HepG2 (cell line): ENCODE measurements around the gene PLEKHH3. TPM values are rescaled to one million over a fixed set of nuclear protein-coding genes. Genes with fewer than 3 reads are reported as not detected.

Experiments used
- AGO1 ChIP-seq: fragments of 200-400 bp; formaldehyde crosslinking; IDR thresholded peaks from 2 replicates; pipeline ENCODE4 v1.6.1; 2017; ENCODE audit warnings: mild to moderate bottlenecking, low read depth, low read length, moderate library complexity; ENCODE audit not compliant: poor library complexity, severe bottlenecking
- ASH2L ChIP-seq: fragments of 300-600, 200-600 bp; sonication (generic); IDR thresholded peaks from 2 replicates; pipeline ENCODE4 v1.7.0; 2017; ENCODE audit warnings: low read depth, mild to moderate bottlenecking, moderate library complexity, mixed read lengths, low read length; ENCODE audit not compliant: insufficient read length
- FLYWCH1 ChIP-seq: sonication (generic); formaldehyde crosslinking; IDR thresholded peaks from 2 replicates; pipeline ENCODE4 v1.8.1; 2023; ENCODE audit warnings: mild to moderate bottlenecking, missing genetic modification reagents
- GTF2F1 ChIP-seq: fragments of 150-350 bp; IDR thresholded peaks from 2 replicates; pipeline ENCODE4 v1.6.1; 2014; ENCODE audit warnings: low read length
- HBP1 ChIP-seq: IDR thresholded peaks from 2 replicates; pipeline ENCODE4 v1.6.1; 2016; ENCODE audit warnings: low read depth, control low read depth
- KLF6 ChIP-seq: IDR thresholded peaks from 2 replicates; pipeline ENCODE4 v1.8.0; 2016; ENCODE audit warnings: missing biosample characterization, missing genetic modification reagents
- MATR3 ChIP-seq: sonication (generic); formaldehyde crosslinking; IDR thresholded peaks from 2 replicates; pipeline ENCODE4 v1.4.0; 2020; ENCODE audit warnings: missing genetic modification reagents
- MIER3 ChIP-seq: IDR thresholded peaks from 2 replicates; pipeline ENCODE4 v1.6.1; 2016; ENCODE audit warnings: missing compliant biosample characterization, borderline replicate concordance
- MTERF4 ChIP-seq: sonication (generic); formaldehyde crosslinking; IDR thresholded peaks from 2 replicates; pipeline ENCODE4 v1.8.0; 2023; ENCODE audit warnings: mild to moderate bottlenecking, missing genetic modification reagents
- MXI1 ChIP-seq: IDR thresholded peaks from 3 replicates; pipeline ENCODE4 v1.6.1; 2012; ENCODE audit warnings: low read depth, low read length, inconsistent platforms, borderline replicate concordance
- NFKB2 ChIP-seq: sonication (generic); formaldehyde crosslinking; IDR thresholded peaks from 2 replicates; pipeline ENCODE4 v1.4.0; 2020; ENCODE audit warnings: missing genetic modification reagents, borderline replicate concordance
- NFKBIZ ChIP-seq: IDR thresholded peaks from 2 replicates; pipeline ENCODE4 v1.6.1; 2018; ENCODE audit warnings: missing genetic modification reagents, missing compliant biosample characterization
- NR3C1 ChIP-seq: sonication (generic); formaldehyde crosslinking; IDR thresholded peaks from 2 replicates; pipeline ENCODE4 v1.4.0; 2020; ENCODE audit warnings: missing genetic modification reagents
- PATZ1 ChIP-seq: sonication (generic); formaldehyde crosslinking; IDR thresholded peaks from 2 replicates; pipeline ENCODE4 v1.4.0; 2020; ENCODE audit warnings: missing genetic modification reagents
- PHF5A ChIP-seq: IDR thresholded peaks from one replicate; pipeline ENCODE4 v1.6.1; 2018; ENCODE audit warnings: low read depth, missing genetic modification reagents; ENCODE audit not compliant: unreplicated experiment
- PRDM15 ChIP-seq: sonication (generic); formaldehyde crosslinking; IDR thresholded peaks from 2 replicates; pipeline ENCODE4 v1.4.0; 2020; ENCODE audit warnings: missing genetic modification reagents
- SP2 ChIP-seq: sonication (generic); formaldehyde crosslinking; IDR thresholded peaks from 2 replicates; pipeline ENCODE4 v1.5.1; 2020; ENCODE audit warnings: mild to moderate bottlenecking, missing genetic modification reagents
- ZEB1 ChIP-seq: IDR thresholded peaks from 2 replicates; pipeline ENCODE4 v1.6.1; 2012; ENCODE audit warnings: mild to moderate bottlenecking, low read depth, inconsistent platforms; ENCODE audit not compliant: insufficient replicate concordance
- ZNF17 ChIP-seq: sonication (generic); formaldehyde crosslinking; IDR thresholded peaks from 2 replicates; pipeline ENCODE4 v1.5.0; 2020; ENCODE audit warnings: mild to moderate bottlenecking, missing genetic modification reagents
- ZNF550 ChIP-seq: sonication (generic); formaldehyde crosslinking; IDR thresholded peaks from 2 replicates; pipeline ENCODE4 v1.4.0; 2020; ENCODE audit warnings: mild to moderate bottlenecking, missing genetic modification reagents, borderline replicate concordance
- ZNF564 ChIP-seq: sonication (generic); formaldehyde crosslinking; IDR thresholded peaks from 2 replicates; pipeline ENCODE4 v1.8.1; 2023; ENCODE audit warnings: mild to moderate bottlenecking, missing genetic modification reagents
- ZNF780A ChIP-seq: sonication (generic); formaldehyde crosslinking; IDR thresholded peaks from 2 replicates; pipeline ENCODE4 v1.8.0; 2022; ENCODE audit warnings: mild to moderate bottlenecking, missing genetic modification reagents, moderate library complexity
- ZNF790 ChIP-seq: sonication (generic); formaldehyde crosslinking; IDR thresholded peaks from 2 replicates; pipeline ENCODE4 v1.8.0; 2022; ENCODE audit warnings: missing genetic modification reagents, mild to moderate bottlenecking, borderline replicate concordance
- polyA plus RNA-seq, 8 experiments: library from polyadenylated mRNA; depleted of rRNA in 3 of 8; stranded (reverse) in 7 of 8; unstranded in 1 of 8; fragments of >200 nt; fragmentation: Illumina TruSeq in 4 of 8; extraction: Trizol in 4 of 8; gene quantifications; 2 replicates each; pipeline versions ENCODE4 v1.2.1 to v1.2.3, GENCODE V29; 2011 to 2016; ENCODE audit warnings: low read depth in 4 of 8, missing spikeins in 1 of 8, mixed read lengths in 1 of 8; ENCODE audit not compliant: insufficient read depth in 1 of 8
- total RNA-seq, 5 experiments: library from RNA; depleted of rRNA; stranded (reverse); fragments of >200 nt; fragmentation: Illumina TruSeq; extraction: Trizol; gene quantifications; 2 replicates each; pipeline ENCODE4 v1.2.3, GENCODE V29; 2016; ENCODE audit warnings: low read depth in 1 of 5

PLEKHH3 gene
- total and polyA plus RNA-seq, 2 of the 13 experiments (the other 11 are each of a cell fraction or from before 2014, with no cell fraction given) = 6.0 to 19.9 TPM

GRCh38 chr17:42681976-42682721 is 5.4 kb upstream of the PLEKHH3 start, which contains the start of gene CNTNAP1 (continued):
- 0 out of 2 replicates have a peak, but pooled peaks have one; percentile 18 for TF ChIP-seq MIER3 (CRISPR knock-in tag)
- TF ChIP-seq PHF5A = no peak
- TF ChIP-seq SP2 = no peak
- TF ChIP-seq ZNF17 (CRISPR knock-in tag) = no peak
- TF ChIP-seq NFKBIZ (CRISPR knock-in tag) = peak; percentile 83; the same call in 1 of the 2 replicates
- TF ChIP-seq NR3C1 = no peak
- TF ChIP-seq ASH2L = peak; percentile 73
- no peak for TF ChIP-seq PRDM15 (CRISPR knock-in tag)
- peak; percentile 24 for TF ChIP-seq AGO1
- TF ChIP-seq GTF2F1 = no peak
- TF ChIP-seq MXI1 = no peak
- TF ChIP-seq MATR3 (CRISPR knock-in tag) = no peak
- TF ChIP-seq ZNF550 (CRISPR knock-in tag) = no peak
- TF ChIP-seq HBP1 (CRISPR knock-in tag) = no peak
- TF ChIP-seq MTERF4 (CRISPR knock-in tag) = no peak
- peak; percentile 86 for TF ChIP-seq NFKB2 (CRISPR knock-in tag)
- TF ChIP-seq PATZ1 (CRISPR knock-in tag) = peak; percentile 70
- no peak for TF ChIP-seq ZNF780A (CRISPR knock-in tag)
- TF ChIP-seq ZEB1 = no peak
- TF ChIP-seq FLYWCH1 (CRISPR knock-in tag) = no peak
- 0 out of 2 replicates have a peak, but pooled peaks have one; percentile 39 for TF ChIP-seq ZNF564 (CRISPR knock-in tag)
- no peak for TF ChIP-seq ZNF790
- TF ChIP-seq KLF6 = peak; percentile 59
